ENCODE results near the gene UBL4B.

UBL4B gene

DNA sequence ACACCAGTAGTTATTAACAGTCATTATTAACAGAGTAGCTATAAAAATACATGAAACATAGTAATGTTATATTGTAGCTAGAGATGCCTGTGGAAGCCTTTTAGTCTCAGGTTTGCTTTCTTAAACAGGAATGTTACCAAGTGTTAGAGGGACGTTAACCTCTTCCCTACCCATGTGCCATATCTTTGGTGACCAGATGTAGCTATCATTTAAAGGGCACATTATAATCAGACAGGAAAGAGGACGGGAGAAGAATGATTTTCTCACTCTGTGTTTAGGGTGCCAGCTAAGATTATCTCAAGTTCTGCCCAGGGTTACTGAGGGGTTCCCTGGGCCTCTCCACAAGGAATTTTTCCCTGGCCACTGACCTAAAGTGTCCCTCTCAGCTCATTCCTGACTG lies 20.9 kb upstream of the UBL4B start:
- no peak for TF ChIP-seq ZNF274 (IDR thresholded peaks at IDR 0.05; ENCODE audit: low read depth, low read length)
- H3K4me3 ChIP-seq (ENCODE audit: low read length), result no peak overlapping the region

DNA sequence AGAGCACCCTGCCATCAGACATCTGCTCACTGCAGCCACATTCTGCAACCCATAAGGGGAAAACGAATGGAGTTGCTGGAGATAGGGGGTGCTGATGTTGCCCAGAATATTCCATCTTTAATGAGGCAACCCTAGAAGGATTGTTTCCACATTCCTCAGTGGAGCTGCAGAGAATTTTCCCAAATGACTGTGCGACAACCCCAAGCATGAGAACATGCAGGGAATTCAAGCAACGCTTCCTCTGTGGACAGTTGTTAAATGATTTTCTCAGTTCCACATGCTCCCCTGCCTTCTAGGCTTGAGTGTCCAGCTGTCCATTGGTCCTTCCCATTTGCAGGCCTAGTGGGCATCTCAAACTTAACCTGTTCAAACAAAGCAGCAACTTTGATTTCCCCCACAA lies 20.5 kb upstream of the UBL4B start:
- TF ChIP-seq ZNF274 (IDR thresholded peaks at IDR 0.05; ENCODE audit: low read depth, low read length), result no peak
- H3K4me3 ChIP-seq (ENCODE audit: low read length), result no peak overlapping the region

DNA sequence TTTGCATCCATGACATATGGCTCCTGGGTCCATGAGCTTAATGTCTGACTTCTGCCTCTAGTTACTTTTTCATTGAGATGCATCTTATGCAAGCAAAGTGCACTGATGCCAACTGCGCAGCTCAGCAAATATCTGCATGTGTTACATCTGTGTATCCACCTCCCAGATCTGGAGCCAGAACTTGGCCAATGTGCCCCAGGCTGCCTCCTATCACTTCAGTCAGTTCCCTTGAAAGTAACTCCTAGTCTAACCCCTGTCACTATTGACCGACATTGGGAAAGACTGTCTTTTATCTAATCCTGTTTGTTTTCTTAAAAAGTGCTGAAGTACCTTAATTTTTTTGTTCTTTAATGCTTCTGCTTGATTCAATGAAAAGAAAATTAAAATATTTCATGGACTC lies 19.3 kb upstream of the UBL4B start:
- no peak for TF ChIP-seq ZNF274 (IDR thresholded peaks at IDR 0.05; ENCODE audit: low read depth, low read length)
- no peak overlapping the region for H3K4me3 ChIP-seq (ENCODE audit: low read length)

DNA sequence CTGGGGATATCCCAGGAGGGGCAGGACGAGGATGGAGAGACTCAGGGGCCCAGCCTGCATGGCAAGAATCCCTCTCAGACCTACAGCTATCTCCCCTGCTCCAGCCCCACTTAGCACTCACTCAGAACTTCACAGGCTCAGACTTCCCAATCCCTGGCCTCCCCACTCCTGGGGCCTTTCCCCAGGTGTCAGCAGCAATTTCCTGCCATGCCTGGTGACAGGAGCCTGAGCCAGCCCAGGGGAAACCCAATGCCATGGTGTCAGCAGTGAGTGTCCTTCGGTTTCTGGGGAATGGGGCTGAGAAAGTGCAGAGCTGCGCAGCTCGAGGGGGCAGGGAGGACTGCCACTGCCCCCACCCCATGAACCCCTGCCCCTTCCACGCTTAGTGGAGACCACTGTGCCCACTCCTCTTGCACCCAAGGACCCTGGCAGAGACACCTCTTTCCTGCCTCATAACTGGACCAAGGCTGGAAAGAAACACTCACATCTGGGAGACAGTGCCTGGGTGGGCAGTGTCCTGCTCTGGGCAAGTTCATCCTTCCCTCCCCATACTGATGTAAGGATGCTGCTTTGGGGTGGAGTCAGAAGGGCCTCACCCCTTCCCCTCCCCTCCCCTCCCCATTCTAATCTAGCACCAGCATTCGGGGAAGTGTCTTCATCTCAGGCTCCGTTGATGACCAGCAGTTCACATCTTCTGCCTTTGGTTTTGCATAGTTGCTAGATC lies 17.1 kb upstream of the UBL4B start:
- H3K4me3 ChIP-seq (ENCODE audit: low read length), result no peak overlapping the region
- no peak for TF ChIP-seq ZNF274 (IDR thresholded peaks at IDR 0.05; ENCODE audit: low read depth, low read length)

DNA sequence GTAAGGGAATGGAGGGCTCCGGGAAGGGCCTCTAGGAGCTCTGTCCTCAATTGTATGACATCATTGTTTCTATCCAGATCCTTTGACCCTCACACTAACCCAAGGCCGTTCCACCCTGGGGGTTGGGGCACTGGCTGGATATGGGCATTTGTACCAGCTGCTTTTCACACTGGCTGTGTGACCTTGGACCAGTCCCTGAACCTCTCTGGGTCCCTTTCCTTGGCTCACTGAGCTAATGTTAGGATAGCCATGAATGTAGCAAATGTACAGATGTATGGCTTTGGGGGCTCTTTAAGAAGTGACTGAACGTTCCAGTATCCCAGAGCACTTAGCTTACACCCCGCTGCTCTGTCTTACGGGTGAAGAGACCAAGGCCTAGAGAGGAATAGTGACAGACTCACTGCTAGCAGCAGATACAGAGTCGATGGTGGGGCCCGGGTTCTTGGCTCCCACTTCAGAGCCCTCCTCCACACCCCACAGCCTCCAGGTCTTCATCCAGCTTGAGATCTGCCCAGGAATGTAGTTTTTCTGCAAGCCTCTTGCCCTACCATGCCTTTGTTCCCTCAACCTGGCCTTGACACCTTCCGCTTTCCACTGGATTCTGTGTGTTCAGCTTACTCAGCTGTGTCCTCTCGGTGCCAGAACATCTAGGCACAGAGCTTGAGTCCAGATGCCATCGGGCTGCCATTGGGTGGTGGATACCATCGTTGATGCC lies 14.6 kb upstream of the UBL4B start:
- TF ChIP-seq ZNF274 (IDR thresholded peaks at IDR 0.05; ENCODE audit: low read depth, low read length), result no peak
- no peak overlapping the region for H3K4me3 ChIP-seq (ENCODE audit: low read length)

DNA sequence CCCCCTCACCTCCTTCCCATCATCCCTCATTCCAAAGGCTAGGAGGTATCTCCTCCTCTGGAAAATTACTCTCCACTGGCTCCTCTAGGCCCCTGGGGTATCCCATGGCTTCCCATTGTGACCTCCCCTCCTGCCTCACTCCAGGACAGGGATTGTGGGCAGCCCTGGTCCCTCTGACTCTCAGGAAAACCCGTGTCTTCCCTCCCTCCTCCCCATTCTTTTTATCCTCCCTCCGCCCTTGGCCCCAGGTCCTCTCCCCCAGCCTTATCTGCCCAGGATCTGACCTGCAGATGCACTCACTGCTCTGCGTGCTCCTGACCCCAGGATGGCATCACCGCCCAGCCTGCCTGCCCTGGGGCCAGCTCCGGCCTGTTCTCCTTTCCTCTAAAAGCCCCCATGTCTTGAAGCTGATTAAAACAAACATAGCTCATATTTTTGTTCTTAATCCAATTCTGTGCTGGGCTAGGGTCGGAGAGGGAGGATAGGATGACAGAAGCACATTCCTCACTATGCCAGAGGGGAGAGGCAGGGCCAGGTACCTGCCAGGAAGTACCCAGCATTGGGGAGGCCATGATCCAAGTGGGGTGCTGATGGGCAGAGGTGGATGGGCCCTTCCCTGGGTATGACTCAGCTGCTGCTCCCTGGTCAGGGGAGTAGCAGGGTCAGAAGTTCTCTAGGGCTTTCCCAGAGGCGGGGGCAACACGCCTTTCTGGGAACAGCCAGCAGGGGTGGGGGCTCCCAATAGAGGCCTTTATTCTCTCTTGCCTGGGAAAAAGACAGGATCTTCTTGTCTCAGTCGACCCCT lies 13.8 kb upstream of the UBL4B start:
- no peak for TF ChIP-seq ZNF274 (IDR thresholded peaks at IDR 0.05; ENCODE audit: low read depth, low read length)
- H3K4me3 ChIP-seq (ENCODE audit: low read length), result no peak overlapping the region

DNA sequence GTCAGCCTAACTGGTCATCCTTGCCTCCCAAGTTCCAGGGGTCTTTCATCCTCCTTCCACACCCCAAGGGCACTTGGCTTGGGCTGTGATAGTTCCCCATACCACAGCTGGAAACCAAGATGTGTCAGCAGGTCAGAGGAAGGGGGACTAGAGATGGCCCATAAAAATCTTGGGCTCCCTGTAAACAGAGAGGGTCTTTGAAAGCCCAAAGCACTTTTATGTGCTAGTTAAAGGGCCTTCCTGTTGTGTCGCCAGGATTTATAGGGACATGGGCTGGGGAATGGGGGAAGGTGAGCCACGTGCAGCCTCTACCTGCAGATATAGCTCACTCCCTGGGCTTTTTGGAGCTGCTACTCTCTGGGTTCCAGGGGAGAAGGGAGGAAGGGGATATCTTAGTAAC lies 11.9 kb upstream of the UBL4B start:
- no peak for TF ChIP-seq ZNF274 (IDR thresholded peaks at IDR 0.05; ENCODE audit: low read depth, low read length)
- no peak overlapping the region for H3K4me3 ChIP-seq (ENCODE audit: low read length)

DNA sequence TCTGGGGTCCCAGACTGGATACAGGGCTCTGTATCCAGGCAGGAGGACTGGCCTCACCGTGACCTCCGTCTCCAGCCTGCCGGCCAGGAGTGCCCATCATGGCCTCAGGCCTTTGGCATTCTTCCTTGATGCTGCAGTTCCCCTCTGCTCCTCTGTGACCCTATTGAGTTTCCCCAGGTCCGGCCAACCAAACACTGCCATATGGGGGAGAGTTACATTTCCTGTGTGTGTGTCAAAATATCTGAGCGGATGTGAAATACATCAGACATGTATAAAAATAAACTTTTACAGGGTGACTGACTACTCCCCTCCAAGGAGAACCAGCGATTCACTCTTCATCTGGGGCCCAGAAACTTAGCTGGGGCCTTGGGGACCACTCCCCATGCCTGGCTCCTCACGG lies 10.2 kb upstream of the UBL4B start:
- H3K4me3 ChIP-seq (ENCODE audit: low read length), result no peak overlapping the region
- no peak for TF ChIP-seq ZNF274 (IDR thresholded peaks at IDR 0.05; ENCODE audit: low read depth, low read length)

DNA sequence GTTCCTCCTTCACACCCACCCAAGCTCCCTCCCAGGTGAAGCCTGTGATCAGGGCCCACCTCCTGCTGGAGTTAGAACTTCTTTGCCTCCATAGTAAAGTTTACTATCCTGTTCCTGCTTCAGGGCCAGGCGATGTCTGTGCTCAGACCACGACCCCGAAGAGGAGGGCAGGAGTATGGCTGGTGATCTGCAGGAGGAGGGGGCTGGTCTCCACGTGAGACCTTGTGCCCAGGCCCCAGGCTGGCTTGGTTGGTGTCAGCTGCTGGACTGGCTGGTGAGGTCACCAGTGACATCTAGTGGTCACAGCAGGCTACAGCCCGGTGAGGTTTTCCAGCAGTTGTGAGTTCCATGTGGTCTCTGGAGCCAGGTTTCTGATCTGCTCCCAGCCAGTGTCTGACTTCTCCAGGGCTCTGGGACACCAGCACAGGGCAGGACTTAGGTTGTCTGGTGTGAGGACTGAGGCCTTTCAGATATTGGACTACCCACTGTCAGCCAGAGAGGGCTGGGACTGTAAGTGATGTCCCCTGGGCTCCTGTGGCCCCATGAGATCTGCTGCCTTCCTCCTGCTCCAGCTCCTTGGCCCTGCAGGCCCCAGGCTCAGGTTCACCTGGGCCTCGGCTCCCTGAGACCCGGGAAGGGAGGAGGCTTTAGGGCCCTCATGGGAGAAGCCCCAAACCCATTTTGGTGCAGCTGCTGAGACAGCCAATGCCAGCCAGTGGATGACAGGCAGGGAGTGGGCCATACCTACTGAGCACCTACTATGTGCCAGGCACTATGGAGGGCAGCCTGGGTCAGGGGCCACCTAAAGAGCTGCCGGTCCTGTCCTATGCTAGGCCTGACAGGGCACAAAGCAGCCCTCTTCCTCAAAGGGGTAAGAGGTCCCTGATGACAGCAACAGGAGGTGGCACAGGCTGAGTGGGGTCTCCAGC lies 6.0 kb upstream of the UBL4B start:
- no peak for TF ChIP-seq ZNF274 (IDR thresholded peaks at IDR 0.05; ENCODE audit: low read depth, low read length)
- H3K4me3 ChIP-seq (ENCODE audit: low read length), result no peak overlapping the region

DNA sequence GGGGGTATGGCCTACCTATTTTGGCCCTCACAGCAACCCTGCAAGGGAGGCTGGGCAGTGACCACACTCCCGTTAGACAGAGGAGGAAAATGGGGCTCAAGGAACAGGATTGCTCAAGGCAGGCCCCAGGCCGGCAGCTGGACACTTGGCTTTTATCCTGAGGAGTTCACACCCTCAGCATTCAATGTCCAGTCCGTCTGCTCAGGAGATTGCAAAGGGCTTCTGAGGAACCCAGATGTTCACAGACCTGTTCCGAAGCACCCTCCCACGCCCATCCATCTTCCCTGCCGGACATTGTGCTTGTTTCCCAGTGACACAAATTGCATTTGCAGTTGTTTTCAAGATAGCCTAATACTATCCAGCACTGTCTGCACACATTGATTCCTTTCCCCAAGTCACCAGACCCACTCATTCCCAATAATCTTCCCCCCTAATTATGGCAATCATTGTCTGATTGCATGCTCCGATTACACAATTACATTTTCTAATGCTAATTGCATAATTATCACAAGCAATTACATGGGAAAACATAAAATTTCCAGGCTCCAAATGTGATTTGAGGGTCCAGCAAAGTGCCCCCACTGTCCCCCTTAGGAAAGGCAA lies 4.3 kb upstream of the UBL4B start:
- H3K4me3 ChIP-seq (ENCODE audit: low read length), result no peak overlapping the region
- TF ChIP-seq ZNF274 (IDR thresholded peaks at IDR 0.05; ENCODE audit: low read depth, low read length), result no peak

DNA sequence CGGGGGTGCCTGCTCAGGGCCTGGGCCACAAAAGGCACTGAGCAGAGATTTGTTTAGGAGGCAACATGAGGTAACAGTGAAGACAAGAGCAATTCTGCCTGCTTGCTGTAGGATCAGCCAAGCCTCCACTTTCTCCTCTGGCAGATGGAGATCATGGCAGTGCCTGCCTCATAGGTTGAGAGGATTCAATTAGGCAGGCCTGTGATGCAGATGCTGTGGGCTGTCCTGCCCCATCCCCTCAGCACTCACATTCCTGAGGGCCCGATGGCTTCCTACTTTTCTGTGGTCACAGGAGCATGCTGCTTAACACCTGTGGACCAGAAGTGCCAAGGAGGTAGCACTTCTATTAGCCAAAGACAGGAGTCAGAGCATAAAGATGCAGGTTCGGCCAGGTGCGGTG lies 1.2 kb upstream of the UBL4B start:
- no peak overlapping the region for H3K4me3 ChIP-seq (ENCODE audit: low read length)
- no peak for TF ChIP-seq ZNF274 (IDR thresholded peaks at IDR 0.05; ENCODE audit: low read depth, low read length)

DNA sequence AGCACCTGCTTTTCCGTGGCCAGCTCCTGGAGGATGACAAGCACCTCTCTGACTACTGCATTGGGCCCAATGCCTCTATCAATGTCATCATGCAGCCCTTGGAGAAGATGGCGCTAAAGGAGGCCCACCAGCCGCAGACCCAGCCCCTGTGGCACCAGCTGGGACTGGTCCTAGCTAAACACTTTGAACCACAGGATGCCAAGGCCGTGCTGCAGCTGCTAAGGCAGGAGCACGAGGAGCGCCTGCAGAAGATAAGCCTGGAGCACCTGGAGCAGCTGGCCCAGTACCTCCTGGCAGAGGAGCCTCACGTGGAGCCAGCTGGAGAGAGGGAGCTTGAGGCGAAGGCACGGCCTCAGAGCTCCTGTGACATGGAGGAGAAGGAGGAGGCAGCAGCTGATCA lies 413 bp downstream of the UBL4B start:
- H3K4me3 ChIP-seq (ENCODE audit: low read length), result no peak overlapping the region
- TF ChIP-seq ZNF274 (IDR thresholded peaks at IDR 0.05; ENCODE audit: low read depth, low read length), result no peak

DNA sequence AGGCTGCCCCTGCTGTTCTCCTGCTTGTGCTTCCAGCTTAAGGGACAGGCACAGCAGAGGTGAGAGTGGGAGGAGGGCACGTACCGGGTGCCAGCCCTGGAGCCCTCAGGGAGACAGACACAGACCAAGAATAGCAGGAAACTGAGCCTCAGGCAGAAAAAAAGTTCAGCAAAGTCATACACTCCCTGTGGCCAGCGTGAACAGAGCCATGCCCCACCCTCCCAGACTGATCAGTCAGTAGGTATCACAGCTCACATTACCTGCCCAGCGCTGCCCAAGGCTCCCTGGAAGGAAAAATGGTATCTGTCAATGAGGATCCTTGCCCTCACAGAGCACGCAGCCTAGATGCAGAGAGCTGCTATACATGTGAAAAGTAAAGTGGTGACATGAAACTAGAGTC lies 1.3 kb downstream of the UBL4B start:
- TF ChIP-seq ZNF274 (IDR thresholded peaks at IDR 0.05; ENCODE audit: low read depth, low read length), result no peak
- no peak overlapping the region for H3K4me3 ChIP-seq (ENCODE audit: low read length)

Measured in GM08714 (cell line).